H1 (cell line): ENCODE data around the gene CENPC. TPM values are rescaled to one million over a fixed set of nuclear protein-coding genes. Genes with fewer than 3 reads are reported as not detected.

ENCODE experiments used
- ATF3 ChIP-seq: IDR thresholded peaks from 2 replicates; pipeline ENCODE4 v1.6.1; 2011; ENCODE audit warnings: low read depth, mild to moderate bottlenecking, low read length; ENCODE audit not compliant: insufficient read depth
- BACH1 ChIP-seq: IDR thresholded peaks from 2 replicates; pipeline ENCODE4 v1.6.1; 2012; ENCODE audit warnings: low read length, improper control_type of control experiment
- EZH2 ChIP-seq: fragments of 200-600 bp; sonication (generic); IDR thresholded peaks from 2 replicates; pipeline ENCODE4 v1.7.1; 2012; ENCODE audit warnings: low read depth, mild to moderate bottlenecking, moderate library complexity, low read length, inconsistent platforms; ENCODE audit not compliant: severe bottlenecking
- JUN ChIP-seq: IDR thresholded peaks from 2 replicates; pipeline ENCODE4 v1.6.1; 2011; ENCODE audit warnings: low read depth, mild to moderate bottlenecking, improper control_type of control experiment, low read length
- SIN3A ChIP-seq, 2 experiments: IDR thresholded peaks in 1 of 2; conservative IDR thresholded peaks in 1 of 2; 2 replicates each; pipeline ENCODE4 v1.6.1; 2011 to 2012; ENCODE audit warnings: low read length in 2 of 2, improper control_type of control experiment in 1 of 2, low read depth in 1 of 2, mild to moderate bottlenecking in 1 of 2
- polyA plus RNA-seq, 7 experiments: library from polyadenylated mRNA; depleted of rRNA in 3 of 7; stranded (reverse) in 5 of 7; unstranded in 2 of 7; fragments of >200 nt in 5 of 7; fragments of 200-250 nt in 2 of 7; gene quantifications; 1 replicate in 5 of 7; 2 replicates in 1 of 7; 4 replicates in 1 of 7; pipeline versions ENCODE4 v1.2.1 to v1.2.3, GENCODE V29; 2011 to 2013; ENCODE audit warnings: missing spikeins in 2 of 7, mixed read lengths in 2 of 7
- total RNA-seq: library from RNA; stranded (reverse); fragmentation: NEBNext Ultra II Directional; extraction: Animal tissue kit (Norgen Biotek cat#: 25700); gene quantifications from 2 replicates; pipeline ENCODE4 v1.2.1, GENCODE V29; 2021
- TF ChIP-seq, protein P1 (sequence below), 3 experiments: IDR thresholded peaks; 1 replicate in 2 of 3; 2 replicates in 1 of 3; pipeline versions ENCODE4 v1.5.1 to v1.6.1; 2011; ENCODE audit warnings: low read length in 3 of 3, mild to moderate bottlenecking in 3 of 3, inconsistent platforms in 2 of 3, low read depth in 1 of 3, moderate library complexity in 1 of 3; ENCODE audit not compliant: insufficient read depth in 1 of 3; ENCODE audit errors: control extremely low read depth in 1 of 3

Gene CENPC
- total and polyA plus RNA-seq, 2 of the 8 experiments (the other 6 are each of a cell fraction or from before 2014, with no cell fraction given) = 2.8 to 15.7 TPM

DNA sequence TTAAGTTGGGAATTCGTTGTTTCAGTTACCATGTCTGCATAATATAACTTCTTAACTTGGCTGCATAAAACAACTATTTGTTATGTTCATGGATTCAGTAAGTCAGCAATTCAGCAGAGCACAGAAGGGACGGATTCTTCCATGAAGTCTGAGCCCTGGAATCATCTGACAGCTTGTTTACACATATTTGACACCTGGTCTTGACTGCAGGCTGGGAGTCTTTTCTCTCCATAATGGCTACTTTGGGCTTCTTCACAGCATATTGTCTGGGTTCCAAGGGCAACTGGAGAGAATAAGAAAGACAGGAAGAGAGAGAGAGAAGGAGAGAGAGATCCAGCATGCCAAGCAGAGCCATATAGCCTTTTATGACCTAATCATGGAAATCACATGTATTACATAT is 23.1 kb downstream of the CENPC start (continued):
- TF ChIP-seq, protein P1, sequence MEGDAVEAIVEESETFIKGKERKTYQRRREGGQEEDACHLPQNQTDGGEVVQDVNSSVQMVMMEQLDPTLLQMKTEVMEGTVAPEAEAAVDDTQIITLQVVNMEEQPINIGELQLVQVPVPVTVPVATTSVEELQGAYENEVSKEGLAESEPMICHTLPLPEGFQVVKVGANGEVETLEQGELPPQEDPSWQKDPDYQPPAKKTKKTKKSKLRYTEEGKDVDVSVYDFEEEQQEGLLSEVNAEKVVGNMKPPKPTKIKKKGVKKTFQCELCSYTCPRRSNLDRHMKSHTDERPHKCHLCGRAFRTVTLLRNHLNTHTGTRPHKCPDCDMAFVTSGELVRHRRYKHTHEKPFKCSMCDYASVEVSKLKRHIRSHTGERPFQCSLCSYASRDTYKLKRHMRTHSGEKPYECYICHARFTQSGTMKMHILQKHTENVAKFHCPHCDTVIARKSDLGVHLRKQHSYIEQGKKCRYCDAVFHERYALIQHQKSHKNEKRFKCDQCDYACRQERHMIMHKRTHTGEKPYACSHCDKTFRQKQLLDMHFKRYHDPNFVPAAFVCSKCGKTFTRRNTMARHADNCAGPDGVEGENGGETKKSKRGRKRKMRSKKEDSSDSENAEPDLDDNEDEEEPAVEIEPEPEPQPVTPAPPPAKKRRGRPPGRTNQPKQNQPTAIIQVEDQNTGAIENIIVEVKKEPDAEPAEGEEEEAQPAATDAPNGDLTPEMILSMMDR (IDR thresholded peaks at IDR 0.05; ENCODE audit: control extremely low read depth in 1 of 3, insufficient read depth in 1 of 3, low read depth in 1 of 3, low read length in 3 of 3) = no peak
- TF ChIP-seq BACH1 (no peak), ATF3 (no peak), EZH2 (no peak), JUN (no peak), SIN3A (conservative IDR thresholded peaks at IDR 0.05 in 1 of 2, IDR thresholded peaks at IDR 0.05 in 1 of 2; ENCODE audit: low read depth in 1 of 2, low read length in 2 of 2) (no peak)
- TF ChIP-seq, all 59 proteins: peak for 0
